GM21619 (cell line): ENCODE data around the gene UQCC2.

Source experiments
- ATAC-seq: cut with Tn5 transposase; IDR thresholded peaks from one replicate; pipeline ENCODE4 v1.9.1; 2021; ENCODE audit not compliant: unreplicated experiment

UQCC2 gene

GRCh38 chr6:33692078-33692759, 19.3 kb downstream of the UQCC2 start:
- ATAC-seq, result no peak

DNA sequence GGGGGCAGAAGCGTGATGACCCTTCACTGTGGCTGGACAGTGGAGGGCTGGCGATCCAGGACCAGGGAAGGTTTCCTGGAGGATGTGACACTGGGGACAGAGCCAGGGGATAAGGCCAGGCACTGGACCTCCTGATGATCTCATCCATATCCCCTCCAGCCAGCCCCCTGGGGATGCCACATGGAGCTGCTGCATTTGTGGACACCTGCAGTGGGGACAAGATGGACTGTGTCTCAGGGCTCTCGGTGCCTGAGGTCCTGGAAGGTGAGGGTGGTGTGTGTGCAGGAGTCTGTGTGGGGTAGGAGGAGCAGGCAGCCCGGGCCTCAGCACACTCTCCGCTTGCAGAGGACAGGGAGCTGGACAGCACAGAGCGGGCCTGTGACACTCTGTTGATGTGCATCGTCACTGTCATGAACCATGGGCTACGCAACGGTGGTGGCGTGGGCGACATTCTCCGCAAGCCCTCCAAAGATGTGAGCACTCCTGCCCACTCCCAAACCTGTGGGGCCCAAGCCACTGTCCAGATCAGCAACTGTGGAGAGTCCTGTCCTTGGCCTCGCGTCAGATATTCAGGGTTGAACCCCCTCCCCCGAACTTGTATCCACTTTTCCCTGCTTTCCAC, 19.9 kb downstream of the UQCC2 start:
- no peak for ATAC-seq

DNA sequence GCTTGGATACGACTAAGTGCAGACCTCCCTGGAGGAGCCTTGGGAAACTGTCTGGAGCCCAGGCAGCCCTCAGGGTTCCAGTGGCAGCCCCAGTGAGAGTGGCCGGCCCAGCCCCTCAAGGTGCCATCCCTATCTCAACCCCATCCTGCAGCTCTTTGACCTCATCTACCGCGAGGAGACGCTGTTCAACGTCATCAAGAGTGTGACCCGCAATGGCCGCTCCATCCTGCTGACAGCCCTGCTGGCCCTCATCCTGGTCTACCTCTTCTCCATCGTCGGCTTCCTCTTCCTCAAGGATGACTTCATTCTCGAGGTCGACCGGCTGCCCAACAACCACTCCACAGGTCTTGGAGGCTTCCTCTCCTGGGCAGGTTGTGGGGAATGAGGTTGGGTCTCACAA, 20.7 kb downstream of the UQCC2 start:
- ATAC-seq, result no peak

DNA sequence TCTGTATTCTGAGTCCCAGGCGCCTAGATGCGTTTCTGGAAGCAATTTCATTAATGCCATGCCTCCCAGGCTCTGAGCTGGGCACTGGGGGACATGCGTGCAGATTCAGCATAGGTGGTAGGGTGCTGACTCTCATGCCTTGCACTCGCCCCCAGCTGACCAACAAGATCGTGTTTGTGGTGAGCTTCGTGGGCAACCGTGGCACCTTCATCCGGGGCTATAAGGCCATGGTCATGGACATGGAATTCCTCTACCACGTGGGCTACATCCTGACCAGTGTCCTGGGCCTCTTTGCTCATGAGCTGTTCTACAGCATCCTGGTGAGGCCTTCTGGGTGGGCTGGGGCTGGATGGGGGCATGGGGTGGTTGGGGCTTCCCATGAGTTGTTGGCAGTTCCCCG, 21.6 kb downstream of the UQCC2 start:
- no peak for ATAC-seq

GRCh38 chr6:33689148-33689494, 22.4 kb downstream of the UQCC2 start:
- ATAC-seq, result no peak

DNA sequence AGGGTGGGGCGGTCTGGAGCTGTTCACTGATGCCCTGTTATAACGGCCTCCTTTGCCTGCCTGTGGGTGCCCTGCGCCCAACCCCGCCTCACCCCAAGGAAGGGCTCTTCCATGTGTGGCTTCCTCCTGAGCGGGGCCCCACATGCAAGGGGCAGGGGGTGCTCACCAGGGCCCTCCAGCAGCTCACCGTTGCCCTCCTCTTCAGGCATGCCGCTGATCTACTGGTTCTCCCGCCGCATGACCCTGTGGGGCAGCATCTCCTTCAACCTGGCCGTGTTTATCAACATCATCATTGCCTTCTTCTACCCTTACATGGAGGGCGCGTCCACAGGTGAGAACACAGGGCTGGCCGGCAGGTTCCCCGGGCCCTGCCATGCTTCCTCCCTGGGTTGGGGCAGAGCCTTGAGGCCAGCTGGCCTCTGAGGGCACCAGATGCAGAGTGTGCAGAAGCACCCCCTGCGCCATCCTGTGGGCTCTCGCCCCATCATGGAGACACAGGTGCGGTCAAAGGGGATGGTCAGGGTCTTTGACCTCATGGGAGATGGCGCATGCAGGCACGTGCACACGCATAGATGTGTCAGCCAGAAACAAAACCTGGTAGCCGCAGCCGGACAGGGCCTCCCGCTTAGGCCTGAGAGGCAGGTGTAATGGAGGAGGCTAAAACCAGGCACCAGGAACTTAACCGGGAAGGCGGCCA, 22.9 kb downstream of the UQCC2 start:
- no peak for ATAC-seq

- no peak for ATAC-seq
Measured at GRCh38 chr6:33688006-33688405, 23.5 kb downstream of the UQCC2 start.

DNA sequence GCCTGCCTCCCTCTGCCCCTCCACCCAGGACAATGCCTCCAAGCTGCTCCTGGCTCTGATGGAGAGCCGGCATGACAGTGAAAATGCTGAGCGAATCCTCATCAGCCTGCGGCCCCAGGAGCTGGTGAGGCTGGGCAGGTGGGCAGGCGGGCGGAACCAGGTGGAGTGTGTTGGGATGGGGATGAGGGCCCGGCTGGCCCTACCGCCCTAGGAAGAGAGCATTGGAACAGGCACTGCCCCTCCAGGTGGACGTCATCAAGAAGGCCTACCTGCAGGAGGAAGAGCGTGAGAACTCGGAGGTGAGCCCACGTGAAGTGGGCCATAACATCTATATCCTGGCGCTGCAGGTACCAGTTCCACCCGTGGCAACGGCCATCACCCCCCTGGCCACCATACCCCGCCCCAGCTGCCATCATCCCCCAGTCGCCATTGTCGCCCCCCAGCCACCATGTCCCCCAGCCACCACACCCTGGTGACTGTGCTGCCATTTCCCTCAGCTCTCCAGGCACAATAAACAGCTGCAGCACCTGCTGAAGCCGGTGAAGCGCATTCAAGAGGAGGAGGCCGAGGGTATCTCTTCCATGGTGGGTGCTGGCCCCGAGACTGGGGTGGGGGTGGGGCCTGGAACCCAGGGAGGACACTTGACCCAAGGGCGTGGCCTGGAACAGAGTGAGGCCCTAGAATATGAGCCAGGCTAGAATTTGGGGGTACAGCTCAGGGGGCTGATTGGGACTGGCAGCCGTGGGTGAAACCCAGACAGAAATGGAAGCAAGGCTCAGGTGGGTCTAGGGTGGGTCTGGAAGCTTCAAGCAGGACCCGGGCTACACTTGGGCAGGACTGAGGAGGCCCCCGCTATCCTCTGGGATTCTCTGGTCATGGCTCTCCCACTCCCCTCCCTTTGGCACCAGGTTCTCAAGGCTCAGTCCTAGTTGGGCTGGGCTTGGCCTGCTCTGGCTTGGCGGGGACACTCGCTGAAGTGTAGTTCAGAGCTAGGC, 24.2 kb downstream of the UQCC2 start:
- no peak for ATAC-seq

DNA sequence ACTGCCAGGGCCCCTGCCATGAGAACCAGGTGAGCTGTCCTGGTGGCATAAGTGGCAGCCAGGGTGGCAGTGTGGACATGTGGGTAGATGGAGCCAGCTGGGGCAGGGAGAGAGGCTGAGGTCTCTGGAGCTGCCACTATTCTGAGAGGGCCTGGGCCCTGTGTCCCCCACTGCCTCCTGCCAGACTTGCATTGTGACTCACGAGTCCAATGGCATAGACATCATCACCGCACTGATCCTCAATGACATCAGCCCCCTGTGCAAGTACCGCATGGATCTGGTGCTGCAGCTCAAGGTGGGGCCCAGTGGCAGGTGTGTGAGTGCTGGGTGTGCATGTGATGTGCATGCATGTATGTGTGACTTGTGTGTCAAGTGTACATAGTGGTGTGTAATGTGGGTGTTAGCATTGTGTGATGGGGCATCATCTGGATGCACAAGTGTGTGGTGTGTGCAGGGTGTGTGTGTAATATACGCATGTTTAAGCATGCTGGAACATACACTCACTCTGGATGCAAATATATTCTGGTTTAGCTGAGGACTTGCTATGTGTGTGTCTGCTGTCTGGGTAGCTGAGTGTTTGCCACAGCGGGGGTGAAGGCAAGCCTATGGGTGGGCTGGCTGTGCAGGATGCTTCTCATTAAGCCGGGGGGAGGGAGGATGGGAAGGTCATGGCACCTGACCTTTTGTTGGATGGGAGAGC, 25.1 kb downstream of the UQCC2 start:
- ATAC-seq, result no peak

DNA sequence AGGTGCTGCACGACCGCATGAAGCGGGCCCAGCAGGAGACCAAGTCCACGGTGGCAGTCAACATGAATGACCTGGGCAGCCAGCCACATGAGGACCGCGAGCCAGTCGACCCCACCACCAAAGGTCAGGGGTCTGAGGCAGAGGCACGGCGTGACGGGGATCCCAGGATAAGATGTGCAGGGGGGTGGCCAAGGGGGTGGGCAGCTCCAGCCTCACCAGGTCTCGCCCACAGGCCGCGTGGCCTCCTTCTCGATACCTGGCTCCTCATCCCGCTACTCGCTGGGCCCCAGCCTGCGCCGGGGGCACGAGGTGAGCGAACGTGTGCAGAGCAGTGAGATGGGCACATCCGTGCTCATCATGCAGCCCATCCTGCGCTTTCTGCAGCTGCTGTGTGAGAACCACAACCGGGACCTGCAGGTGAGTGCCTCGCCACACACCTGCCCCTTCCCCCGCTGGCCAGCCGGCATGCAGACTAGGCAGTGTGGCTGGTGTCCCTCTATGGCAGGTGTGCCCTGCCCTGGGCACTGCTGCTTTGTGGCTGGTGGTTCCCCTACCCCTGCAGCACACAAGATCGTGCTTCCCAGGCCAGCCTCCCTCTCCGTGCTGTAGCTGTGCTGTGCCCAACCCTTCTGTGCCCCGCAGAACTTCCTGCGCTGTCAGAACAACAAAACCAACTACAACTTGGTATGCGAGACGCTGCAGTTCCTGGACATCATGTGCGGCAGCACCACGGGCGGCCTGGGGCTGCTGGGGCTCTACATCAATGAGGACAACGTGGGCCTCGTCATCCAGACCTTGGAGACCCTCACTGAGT, 25.9 kb downstream of the UQCC2 start:
- ATAC-seq, result no peak

- no peak for ATAC-seq
Measured at GRCh38 chr6:33684983-33685382, 26.5 kb downstream of the UQCC2 start.

DNA sequence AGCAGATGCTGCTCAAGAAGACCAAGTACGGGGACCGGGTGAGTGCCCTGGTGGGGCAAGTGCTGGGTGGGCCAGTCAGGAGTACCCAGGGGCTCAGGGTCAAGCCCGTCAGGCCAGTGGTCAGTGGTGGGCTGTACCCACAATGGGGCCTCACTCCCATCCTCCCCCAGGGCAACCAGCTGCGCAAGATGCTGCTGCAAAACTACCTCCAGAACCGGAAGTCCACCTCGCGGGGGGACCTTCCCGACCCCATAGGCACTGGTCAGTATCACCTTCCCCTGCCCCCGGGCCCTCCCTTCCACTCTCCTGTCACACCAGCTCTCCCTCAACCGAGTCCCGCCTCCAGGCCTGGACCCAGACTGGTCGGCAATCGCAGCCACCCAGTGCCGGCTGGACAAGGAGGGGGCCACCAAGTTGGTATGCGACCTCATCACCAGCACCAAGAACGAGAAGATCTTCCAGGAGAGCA, 27.0 kb downstream of the UQCC2 start:
- no peak for ATAC-seq

GRCh38 chr6:33683576-33684427, 27.7 kb downstream of the UQCC2 start:
- ATAC-seq, result no peak

GRCh38 chr6:33683051-33683571, 28.4 kb downstream of the UQCC2 start:
- ATAC-seq, result no peak

GRCh38 chr6:33682341-33682740, 29.2 kb downstream of the UQCC2 start:
- ATAC-seq, result no peak

DNA sequence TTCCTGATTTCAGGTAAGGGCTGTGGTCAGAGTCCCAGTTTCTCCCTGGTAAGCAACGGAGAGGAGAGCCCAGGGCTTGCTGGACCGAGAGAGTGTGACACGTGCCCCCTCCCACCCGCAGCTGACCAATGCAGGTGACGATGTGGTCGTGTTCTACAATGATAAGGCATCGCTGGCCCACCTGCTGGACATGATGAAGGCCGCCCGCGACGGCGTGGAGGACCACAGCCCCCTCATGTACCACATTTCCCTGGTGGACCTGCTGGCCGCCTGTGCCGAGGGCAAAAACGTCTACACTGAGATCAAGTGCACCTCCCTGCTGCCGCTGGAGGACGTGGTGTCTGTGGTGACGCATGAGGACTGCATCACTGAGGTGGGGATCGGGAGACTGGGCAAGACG, 31.7 kb downstream of the UQCC2 start:
- no peak for ATAC-seq

DNA sequence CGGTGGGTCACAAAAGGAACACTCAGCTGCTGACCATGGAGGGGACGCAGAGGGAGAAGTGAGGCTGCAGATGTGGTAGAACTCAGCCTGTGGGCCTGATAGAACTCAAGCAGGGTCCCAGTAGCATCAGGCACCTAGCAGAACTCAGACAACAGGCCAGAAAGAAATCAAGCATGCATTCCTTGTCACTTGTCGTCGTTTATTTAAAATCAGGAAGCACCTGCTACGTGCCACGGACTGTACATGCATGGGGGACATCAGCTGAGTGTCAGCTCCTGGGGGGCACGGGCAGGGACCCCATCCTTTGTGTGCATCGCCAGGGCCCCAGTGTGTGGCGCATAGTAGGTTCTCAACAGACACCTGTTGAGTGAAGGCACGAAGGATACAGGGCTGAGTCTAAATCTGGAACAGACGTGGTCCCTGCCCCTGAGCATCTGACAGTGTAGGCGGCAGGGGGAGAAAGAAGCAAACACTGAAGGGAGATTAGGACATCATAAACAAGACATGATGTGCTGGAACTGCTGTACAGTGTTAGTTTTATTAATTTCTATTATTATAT, 32.5 kb downstream of the UQCC2 start:
- no peak for ATAC-seq

DNA sequence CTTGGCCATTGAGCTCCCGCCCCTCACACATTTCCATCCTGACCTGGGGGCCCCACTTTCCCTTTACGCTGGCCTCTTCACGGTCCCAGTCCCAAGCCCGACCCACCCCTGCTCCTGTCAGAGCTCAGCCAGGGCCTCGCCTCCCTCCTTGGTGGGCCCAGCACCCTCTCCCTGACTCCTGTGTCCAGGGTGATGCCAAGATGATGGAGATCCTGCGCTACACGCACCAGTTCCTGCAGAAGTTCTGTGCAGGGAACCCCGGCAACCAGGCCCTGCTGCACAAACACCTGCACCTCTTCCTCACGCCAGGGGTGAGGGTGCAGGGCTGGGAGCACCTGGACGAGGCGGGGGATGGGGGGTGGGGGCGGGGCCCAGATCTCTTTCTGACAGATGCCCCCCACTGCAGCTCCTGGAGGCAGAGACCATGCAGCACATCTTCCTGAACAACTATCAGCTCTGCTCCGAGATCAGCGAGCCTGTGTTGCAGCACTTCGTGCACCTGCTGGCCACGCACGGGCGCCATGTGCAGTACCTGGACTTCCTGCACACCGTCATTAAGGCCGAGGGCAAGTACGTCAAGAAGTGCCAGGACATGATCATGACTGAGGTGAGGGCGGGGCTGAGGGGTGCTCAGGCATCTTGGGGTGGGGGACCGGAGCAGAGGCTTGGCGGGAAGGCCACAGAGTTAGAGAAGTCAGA, 33.1 kb downstream of the UQCC2 start:
- no peak for ATAC-seq
